Neural crest cell (in vitro differentiated cells): ENCODE data around the gene AIG1. TPM values are rescaled to one million over a fixed set of nuclear protein-coding genes. Genes with fewer than 3 reads are reported as not detected.

Experiments used
- DNase-seq: peaks from one replicate; pipeline ENCODE4 v3.0.0; 2021; ENCODE audit warnings: low read depth, mixed read lengths, low spot score
- H3K27ac Mint-ChIP-seq: one replicate; pipeline ENCODE4 v1.8.0; 2021; ENCODE audit warnings: mild to moderate bottlenecking, mixed read lengths; ENCODE audit not compliant: unreplicated experiment
- H3K27me3 Mint-ChIP-seq: 2 replicates; pipeline ENCODE4 v1.8.0; 2021; ENCODE audit warnings: low read depth, mild to moderate bottlenecking, mixed read lengths
- H3K36me3 Mint-ChIP-seq: 2 replicates; pipeline ENCODE4 v1.8.0; 2021; ENCODE audit warnings: low read depth, mild to moderate bottlenecking, mixed read lengths
- H3K4me1 Mint-ChIP-seq: 2 replicates; pipeline ENCODE4 v1.8.0; 2021; ENCODE audit warnings: mixed read lengths
- H3K4me3 Mint-ChIP-seq: one replicate; pipeline ENCODE4 v1.8.0; 2021; ENCODE audit warnings: mild to moderate bottlenecking, mixed read lengths
- H3K9me3 Mint-ChIP-seq: 2 replicates; pipeline ENCODE4 v1.8.0; 2021; ENCODE audit warnings: mixed read lengths
- total RNA-seq: library from RNA; stranded (reverse); gene quantifications from 2 replicates; pipeline ENCODE4 v1.2.1, GENCODE V29; 2021
- TF ChIP-seq, protein P1 (sequence below): fragments of 200-600 bp; sonication (generic); conservative IDR thresholded peaks from 2 replicates; pipeline ENCODE4 v1.5.0; 2021; ENCODE audit warnings: antibody characterized with exemption, mild to moderate bottlenecking

The AIG1 gene
- total RNA-seq, 1 donor from 2014 or later, result 22.9 TPM

DNA sequence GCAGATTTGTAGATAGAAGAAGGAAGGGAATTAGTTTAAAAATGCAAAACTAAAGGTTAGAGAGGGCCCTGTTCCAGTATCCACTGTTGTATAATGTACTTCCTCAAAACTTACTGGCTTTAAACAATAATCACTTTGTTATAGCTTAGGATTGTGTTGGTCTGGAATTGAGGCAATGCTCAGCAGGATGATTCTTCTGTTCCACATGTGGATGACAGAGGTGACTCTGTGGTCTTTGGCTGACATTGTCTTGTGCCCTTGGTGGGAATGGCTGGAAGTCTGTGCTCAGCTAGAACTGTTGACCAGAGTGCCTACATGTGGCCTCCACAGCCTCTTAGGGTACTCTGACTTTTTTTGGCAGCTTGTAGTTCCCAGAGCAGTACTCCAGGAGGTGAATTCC is 143.4 kb downstream of the AIG1 start:
- Mint-ChIP-seq H3K4me3 (no peak overlapping the region), H3K9me3 (peaks cover 14% of the 10 kb centered on the region), H3K27me3 (no peaks in the 10 kb centered on the region), H3K4me1 (peaks cover 6% of the 10 kb centered on the region), H3K36me3 (peaks cover 10% of the 10 kb centered on the region), H3K27ac (no peak overlapping the region)
- TF ChIP-seq, protein P1, sequence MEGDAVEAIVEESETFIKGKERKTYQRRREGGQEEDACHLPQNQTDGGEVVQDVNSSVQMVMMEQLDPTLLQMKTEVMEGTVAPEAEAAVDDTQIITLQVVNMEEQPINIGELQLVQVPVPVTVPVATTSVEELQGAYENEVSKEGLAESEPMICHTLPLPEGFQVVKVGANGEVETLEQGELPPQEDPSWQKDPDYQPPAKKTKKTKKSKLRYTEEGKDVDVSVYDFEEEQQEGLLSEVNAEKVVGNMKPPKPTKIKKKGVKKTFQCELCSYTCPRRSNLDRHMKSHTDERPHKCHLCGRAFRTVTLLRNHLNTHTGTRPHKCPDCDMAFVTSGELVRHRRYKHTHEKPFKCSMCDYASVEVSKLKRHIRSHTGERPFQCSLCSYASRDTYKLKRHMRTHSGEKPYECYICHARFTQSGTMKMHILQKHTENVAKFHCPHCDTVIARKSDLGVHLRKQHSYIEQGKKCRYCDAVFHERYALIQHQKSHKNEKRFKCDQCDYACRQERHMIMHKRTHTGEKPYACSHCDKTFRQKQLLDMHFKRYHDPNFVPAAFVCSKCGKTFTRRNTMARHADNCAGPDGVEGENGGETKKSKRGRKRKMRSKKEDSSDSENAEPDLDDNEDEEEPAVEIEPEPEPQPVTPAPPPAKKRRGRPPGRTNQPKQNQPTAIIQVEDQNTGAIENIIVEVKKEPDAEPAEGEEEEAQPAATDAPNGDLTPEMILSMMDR, result no peak
- no peak for DNase-seq

DNA sequence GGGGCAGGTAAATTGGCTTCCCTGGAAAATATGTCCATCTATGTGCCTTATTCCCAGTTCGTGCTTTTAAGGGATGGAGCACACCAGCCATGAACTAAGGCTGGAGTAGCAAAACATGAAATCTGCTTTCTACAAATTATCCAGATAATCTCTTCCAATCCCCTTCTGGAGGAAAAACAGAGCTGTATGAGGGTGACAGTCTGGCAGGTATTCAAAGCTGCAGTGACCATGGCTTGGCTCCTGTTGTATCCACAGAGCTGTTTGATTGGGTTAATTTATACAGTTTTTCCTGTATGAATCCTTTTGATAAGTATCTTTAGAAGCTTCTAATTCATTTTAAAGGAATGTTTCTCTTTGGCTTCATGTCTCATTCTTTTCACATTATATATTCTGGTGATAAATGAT is 144.4 kb downstream of the AIG1 start:
- Mint-ChIP-seq H3K4me3 (no peak overlapping the region), H3K4me1 (peaks cover 6% of the 10 kb centered on the region)

DNA sequence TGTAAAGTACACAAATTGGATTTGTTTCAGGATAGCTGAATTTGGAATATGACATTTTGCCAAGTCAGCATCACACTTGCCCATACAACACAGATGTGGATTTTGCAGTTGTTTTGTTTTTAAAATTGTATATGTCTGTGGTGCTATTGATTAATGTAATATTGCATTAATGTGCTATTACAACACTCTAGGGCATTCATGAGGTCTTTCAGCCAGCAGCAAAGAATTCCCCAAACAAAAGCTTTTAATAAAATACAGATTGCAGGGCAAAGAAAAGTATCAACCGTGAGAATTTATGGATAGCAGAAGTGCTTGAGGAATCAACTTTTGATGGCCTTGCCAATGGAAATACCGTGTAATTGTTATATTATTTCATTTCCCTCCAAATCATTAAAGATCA is 144.9 kb downstream of the AIG1 start:
- no peak for DNase-seq
- Mint-ChIP-seq H3K27me3 (no peaks in the 10 kb centered on the region), H3K9me3 (peaks cover 14% of the 10 kb centered on the region), H3K4me3 (no peak overlapping the region), H3K36me3 (peaks cover 6% of the 10 kb centered on the region), H3K27ac (no peak overlapping the region), H3K4me1 (peaks cover 6% of the 10 kb centered on the region)
- TF ChIP-seq, protein P1, result no peak

More for the DNA sequence above, 144.4 kb downstream of the AIG1 start:
- no peak for DNase-seq
- H3K9me3 Mint-ChIP-seq, result peaks cover 16% of the 10 kb centered on the region
- no peaks in the 10 kb centered on the region for H3K27me3 Mint-ChIP-seq
- TF ChIP-seq, protein P1, result no peak
- H3K27ac Mint-ChIP-seq, result no peak overlapping the region
- H3K36me3 Mint-ChIP-seq, result peaks cover 10% of the 10 kb centered on the region

DNA sequence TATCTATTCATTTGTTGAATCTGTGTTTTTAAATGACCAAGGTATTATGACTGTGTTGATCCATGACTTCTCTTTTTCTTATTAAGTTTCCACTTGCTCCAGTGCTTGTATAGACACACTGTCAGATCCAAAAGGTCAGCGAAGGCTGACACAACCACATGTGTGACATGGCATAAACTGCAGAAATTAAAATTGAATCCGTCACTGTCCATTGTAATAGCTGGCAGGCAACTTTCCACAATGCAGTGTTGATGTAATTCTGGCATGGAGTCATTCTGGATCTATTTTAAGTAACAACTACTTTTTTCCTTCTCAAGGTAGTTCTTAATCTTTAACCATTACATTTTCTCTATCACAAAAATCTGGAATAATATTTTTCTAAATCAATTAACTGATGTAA is 145.3 kb downstream of the AIG1 start:
- Mint-ChIP-seq H3K27ac (no peak overlapping the region), H3K27me3 (no peaks in the 10 kb centered on the region), H3K9me3 (peaks cover 11% of the 10 kb centered on the region), H3K4me3 (no peak overlapping the region), H3K36me3 (peaks cover 3% of the 10 kb centered on the region), H3K4me1 (peaks cover 6% of the 10 kb centered on the region)
- DNase-seq, result no peak
- TF ChIP-seq, protein P1, result no peak

DNA sequence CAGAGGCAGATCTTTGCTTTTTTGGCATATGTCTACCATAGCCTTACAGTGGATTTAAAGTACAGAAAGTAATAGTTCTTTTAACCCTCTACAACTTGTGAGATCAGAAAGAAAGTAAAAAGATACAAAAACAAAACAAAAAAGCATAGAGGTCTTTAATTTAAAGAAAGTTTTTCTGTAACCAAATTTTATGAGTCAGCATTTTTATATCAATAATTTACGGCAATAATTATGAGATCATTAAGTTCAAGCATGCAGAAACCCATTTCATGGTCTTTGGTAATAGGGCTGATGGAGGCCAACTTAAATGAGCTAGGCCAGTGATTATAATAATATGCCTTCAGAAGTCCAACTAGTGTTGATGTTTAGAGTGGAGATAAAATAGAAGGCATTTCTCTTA is 145.9 kb downstream of the AIG1 start:
- peaks cover 11% of the 10 kb centered on the region for H3K9me3 Mint-ChIP-seq
- no peak overlapping the region for H3K4me3 Mint-ChIP-seq
- no peak overlapping the region for H3K27ac Mint-ChIP-seq
- TF ChIP-seq, protein P1, result no peak
- no peaks in the 10 kb centered on the region for H3K27me3 Mint-ChIP-seq
- DNase-seq, result no peak
- H3K36me3 Mint-ChIP-seq, result peaks cover 3% of the 10 kb centered on the region
- peaks cover 6% of the 10 kb centered on the region for H3K4me1 Mint-ChIP-seq

DNA sequence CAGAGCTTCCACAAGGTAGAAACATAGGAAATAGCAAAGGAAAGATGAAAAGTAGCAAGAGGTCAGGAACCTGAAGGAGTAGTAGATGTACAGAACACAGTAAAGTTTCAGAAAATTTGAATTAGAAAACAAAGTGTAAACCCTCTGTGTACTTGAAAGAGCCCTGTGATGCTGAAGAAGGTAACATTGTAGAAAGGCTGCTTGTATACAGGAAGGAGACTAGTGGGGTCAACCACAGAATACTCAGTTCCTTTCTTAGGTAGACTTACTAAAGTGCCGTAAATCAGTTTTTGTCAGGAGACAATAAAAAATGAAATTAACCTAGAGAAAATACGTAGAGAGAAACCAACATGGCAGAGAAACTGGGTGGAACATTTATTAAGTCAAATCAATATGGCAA is 149.7 kb downstream of the AIG1 start:
- TF ChIP-seq, protein P1, result no peak
- Mint-ChIP-seq H3K27me3 (no peaks in the 10 kb centered on the region), H3K9me3 (peaks cover 2% of the 10 kb centered on the region), H3K4me1 (peaks cover 6% of the 10 kb centered on the region), H3K36me3 (no peaks in the 10 kb centered on the region), H3K27ac (peak overlapping the region; percentile 22), H3K4me3 (no peak overlapping the region)
- DNase-seq, result no peak
